Kidney glomerular epithelial cell (primary cell): ENCODE results near the gene MBD5.
A peak's percentile ranks its signal among the peaks of the same experiment; 100 is the strongest.

Source experiments
- DNase-seq: peaks from one replicate; lab custom pipeline; 2025; lab: John Stamatoyannopoulos, UW

Gene MBD5

GRCh38 chr2:148231858-148232257, 211.0 kb downstream of the MBD5 start:
- no peak for DNase-seq

- DNase-seq: no peak
Observed at GRCh38 chr2:148234143-148234542, 213.3 kb downstream of the MBD5 start.

GRCh38 chr2:148237911-148238310, 217.0 kb downstream of the MBD5 start:
- no peak for DNase-seq

GRCh38 chr2:148238561-148238960, 217.7 kb downstream of the MBD5 start:
- no peak for DNase-seq

GRCh38 chr2:148240838-148241237, 219.9 kb downstream of the MBD5 start:
- DNase-seq: no peak

- peak; percentile 65 for DNase-seq
Observed at GRCh38 chr2:148244593-148245292, 223.9 kb downstream of the MBD5 start.

- no peak for DNase-seq
Observed at GRCh38 chr2:148251993-148252392, 231.1 kb downstream of the MBD5 start.

- DNase-seq: no peak
Observed at GRCh38 chr2:148252646-148253045, 231.8 kb downstream of the MBD5 start.

GRCh38 chr2:148253685-148254084, 232.8 kb downstream of the MBD5 start:
- no peak for DNase-seq

- DNase-seq: no peak
Observed at GRCh38 chr2:148255929-148256328, 235.0 kb downstream of the MBD5 start.

GRCh38 chr2:148257276-148257675, 236.4 kb downstream of the MBD5 start:
- DNase-seq: no peak

GRCh38 chr2:148258124-148258523, 237.2 kb downstream of the MBD5 start:
- no peak for DNase-seq

- DNase-seq: no peak
Observed at GRCh38 chr2:148259674-148260073, 238.8 kb downstream of the MBD5 start.

GRCh38 chr2:148263890-148264289, 243.0 kb downstream of the MBD5 start:
- DNase-seq: no peak

- DNase-seq: peak; percentile 100
Observed at GRCh38 chr2:148273158-148273691, 252.3 kb downstream of the MBD5 start.

- DNase-seq: no peak
Observed at GRCh38 chr2:148279216-148279615, 258.3 kb downstream of the MBD5 start.

- DNase-seq: no peak
Observed at GRCh38 chr2:148282201-148282600, 261.3 kb downstream of the MBD5 start.

- DNase-seq: no peak
Observed at GRCh38 chr2:148292431-148292830, 271.5 kb downstream of the MBD5 start.

- peak; percentile 28 for DNase-seq
Observed at GRCh38 chr2:148298196-148298595, 277.3 kb downstream of the MBD5 start.

- no peak for DNase-seq
Observed at GRCh38 chr2:148299616-148300015, 278.7 kb downstream of the MBD5 start.

GRCh38 chr2:148300544-148300943, 279.7 kb downstream of the MBD5 start:
- no peak for DNase-seq

GRCh38 chr2:148301362-148301761, 280.5 kb downstream of the MBD5 start:
- DNase-seq: no peak

- DNase-seq: no peak
Observed at GRCh38 chr2:148302526-148302925, 281.6 kb downstream of the MBD5 start.

- no peak for DNase-seq
Observed at GRCh38 chr2:148303161-148303560, 282.3 kb downstream of the MBD5 start.
